Activated CD4-positive, alpha-beta T cell treated with anti-CD3 and anti-CD28 coated beads for 24 hours (primary cell): Measurements from ENCODE around the gene RIMBP2.
"Not testable (repeated sequence)": the region's sequence is repeated elsewhere in the genome, so short reads cannot be mapped to it uniquely, and the experiment has no call there.

Experiments used
- DNase-seq, 2 donors: peaks; one replicate each; pipeline ENCODE4 v3.0.0-alpha.2; 2020; ENCODE audit warnings: low read depth in 2 of 2

Gene RIMBP2

GRCh38 chr12:130658145-130658911 is 57.8 kb downstream of the RIMBP2 start:
- no peak for DNase-seq

DNA sequence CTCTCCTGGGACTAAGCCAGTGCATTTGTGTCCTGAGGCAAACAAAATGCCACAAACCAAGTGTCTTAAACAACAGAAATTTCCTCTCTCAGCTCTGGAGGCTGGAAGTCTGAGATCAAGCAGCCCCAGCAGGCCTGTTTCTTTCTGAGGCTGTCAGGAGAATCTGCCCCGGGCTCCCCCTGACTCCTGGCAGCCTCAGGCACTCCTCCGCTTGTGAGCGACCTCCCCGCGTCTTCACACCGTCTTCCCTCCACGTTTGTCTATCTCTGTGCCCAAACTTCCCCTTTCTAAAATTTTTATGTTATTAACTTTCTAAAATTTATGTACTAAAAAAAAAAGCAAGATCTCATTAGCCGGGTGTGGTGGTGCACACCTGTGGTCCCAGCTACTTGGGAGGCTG is 59.7 kb downstream of the RIMBP2 start:
- DNase-seq = no peak

DNA sequence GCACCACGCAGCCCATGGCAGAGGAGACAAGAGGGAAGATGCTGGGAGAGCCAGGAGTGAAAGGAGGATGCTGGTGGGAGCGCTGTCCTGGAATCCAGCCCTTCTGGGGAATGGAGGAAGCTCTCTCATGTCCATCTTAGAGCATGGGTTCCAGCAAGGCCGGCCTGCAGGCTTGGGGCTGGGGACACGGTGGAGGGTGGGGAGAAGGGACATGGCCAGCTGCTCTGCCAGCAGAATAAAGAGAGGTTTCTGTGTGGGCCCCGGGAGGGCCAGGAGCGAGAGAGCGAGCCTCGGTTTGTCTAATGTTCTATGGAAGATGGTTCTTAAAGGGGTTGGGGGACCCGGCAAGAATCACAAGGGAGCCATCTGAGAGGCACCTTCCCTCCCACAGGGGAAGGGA is 60.2 kb downstream of the RIMBP2 start:
- no peak for DNase-seq

GRCh38 chr12:130655010-130655409 is 61.1 kb downstream of the RIMBP2 start:
- DNase-seq = no peak

GRCh38 chr12:130651188-130651959 is 64.7 kb downstream of the RIMBP2 start:
- no peak for DNase-seq

- no peak for DNase-seq
Observed at GRCh38 chr12:130650131-130650530, 66.0 kb downstream of the RIMBP2 start.

GRCh38 chr12:130649101-130650045 is 66.7 kb downstream of the RIMBP2 start:
- no peak for DNase-seq

GRCh38 chr12:130647814-130648213 is 68.3 kb downstream of the RIMBP2 start:
- no peak for DNase-seq

DNA sequence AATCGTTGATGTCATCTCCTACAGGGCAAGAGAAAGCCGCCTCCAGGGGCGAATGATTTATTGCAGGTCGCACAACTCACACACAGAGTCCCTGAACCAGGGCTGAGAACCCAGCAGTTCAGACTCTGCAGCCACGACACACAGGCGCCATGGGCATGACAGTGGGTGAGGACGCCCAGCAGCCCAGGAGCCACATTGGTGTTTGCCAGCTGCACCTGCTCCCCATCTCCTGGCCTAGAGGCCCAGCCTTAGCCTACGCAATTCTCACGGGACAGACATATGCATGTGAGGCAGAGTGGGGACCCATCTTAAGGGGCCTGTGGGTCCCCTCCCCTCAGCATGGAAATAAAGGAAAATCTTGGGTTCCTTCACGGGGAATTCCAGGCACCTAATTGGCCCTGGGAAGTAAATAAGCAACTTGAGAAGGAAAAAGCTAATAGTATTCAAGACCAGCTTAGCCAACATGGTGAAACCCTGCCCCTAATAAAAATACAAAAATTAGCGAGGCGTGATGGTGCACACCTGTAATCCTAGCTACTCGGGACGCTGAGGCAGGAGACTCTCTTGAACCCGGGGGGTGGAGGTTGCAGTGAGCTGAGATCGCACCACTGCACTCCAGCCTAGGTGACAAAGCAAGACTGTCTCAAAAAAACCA is 69.3 kb downstream of the RIMBP2 start:
- DNase-seq = no peak

- not testable (repeated sequence) for DNase-seq
Observed at GRCh38 chr12:130646191-130646590, 69.9 kb downstream of the RIMBP2 start.

DNA sequence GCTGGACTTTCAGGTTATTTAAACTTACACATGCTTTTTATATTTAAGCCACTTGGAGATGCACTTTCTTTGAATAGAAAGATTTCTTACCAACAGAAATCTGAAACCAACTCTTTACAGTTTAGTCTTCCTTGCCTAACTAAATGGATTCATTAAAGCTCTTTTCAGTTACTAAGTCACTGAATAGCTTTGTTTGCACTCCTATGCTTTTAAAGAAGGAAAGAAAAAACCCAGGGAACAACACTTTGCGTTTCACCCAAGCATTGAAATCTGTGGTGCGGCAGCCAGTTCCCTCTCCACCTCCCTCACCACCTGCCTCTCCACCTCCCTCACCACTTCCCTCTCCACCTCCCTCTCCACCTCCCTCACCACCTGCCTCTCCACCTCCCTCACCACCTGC is 70.3 kb downstream of the RIMBP2 start:
- no peak for DNase-seq

DNA sequence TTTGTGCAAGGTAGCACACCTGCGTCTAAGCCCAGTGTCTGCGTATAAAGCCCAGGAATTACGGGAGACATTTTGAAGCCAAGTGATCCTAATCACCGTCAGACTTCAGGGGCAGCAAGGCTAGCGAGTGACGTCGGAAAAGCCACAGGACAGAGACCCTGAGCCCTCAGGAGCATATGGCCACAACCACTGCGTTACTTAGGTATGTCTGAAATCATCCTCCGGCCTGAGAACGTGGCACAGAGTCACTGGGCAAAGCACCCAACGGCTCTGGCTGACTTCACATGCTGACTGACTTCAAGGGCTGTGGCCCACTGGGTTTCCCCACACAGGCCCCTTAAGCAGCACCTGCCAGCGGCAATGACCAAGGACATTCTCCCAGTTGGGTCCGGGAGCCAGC is 71.5 kb downstream of the RIMBP2 start:
- DNase-seq = no peak

GRCh38 chr12:130644146-130644545 is 72.0 kb downstream of the RIMBP2 start:
- no peak for DNase-seq

DNA sequence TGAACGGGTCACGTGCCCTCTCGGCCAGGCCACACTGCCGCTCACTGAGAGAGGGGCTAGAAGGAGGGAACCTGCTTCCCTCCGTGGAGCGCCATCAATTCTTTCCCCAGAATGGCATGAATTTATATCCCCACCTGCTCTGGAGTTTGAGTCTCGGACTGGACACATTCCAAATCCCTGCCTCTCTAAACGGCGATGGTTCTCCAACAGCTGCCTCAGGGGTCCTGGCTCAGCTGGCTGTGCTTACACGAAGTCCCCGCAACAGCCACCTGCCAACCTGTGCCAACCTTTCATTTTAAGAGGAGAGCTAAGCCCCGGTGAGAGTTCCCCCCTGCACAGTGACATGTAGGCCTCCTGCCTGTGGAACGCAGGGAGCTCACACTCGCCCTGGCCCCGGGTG is 73.2 kb downstream of the RIMBP2 start:
- DNase-seq = no peak

- no peak for DNase-seq
Observed at GRCh38 chr12:130641533-130642184, 74.4 kb downstream of the RIMBP2 start.

DNA sequence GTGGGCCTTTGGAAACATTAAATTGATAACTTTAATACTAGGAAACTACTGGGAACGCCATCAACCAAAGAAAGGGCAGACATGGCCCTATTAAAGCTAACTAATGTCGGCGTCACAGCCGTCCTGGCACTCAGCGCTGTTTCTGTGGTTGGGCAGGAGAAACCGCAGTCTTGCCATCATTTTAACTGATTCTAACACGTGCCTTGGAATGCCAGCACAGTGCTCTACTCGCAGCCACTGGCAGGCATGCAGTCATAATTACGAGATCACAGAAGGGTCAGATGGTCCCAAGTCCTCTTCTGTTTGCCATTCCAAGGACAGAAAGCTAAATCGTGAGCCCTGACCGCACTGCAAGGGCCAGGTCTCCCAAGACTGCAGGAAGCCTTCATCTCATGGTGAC is 75.2 kb downstream of the RIMBP2 start:
- no peak for DNase-seq

- DNase-seq = no peak
Observed at GRCh38 chr12:130640496-130640895, 75.6 kb downstream of the RIMBP2 start.

DNA sequence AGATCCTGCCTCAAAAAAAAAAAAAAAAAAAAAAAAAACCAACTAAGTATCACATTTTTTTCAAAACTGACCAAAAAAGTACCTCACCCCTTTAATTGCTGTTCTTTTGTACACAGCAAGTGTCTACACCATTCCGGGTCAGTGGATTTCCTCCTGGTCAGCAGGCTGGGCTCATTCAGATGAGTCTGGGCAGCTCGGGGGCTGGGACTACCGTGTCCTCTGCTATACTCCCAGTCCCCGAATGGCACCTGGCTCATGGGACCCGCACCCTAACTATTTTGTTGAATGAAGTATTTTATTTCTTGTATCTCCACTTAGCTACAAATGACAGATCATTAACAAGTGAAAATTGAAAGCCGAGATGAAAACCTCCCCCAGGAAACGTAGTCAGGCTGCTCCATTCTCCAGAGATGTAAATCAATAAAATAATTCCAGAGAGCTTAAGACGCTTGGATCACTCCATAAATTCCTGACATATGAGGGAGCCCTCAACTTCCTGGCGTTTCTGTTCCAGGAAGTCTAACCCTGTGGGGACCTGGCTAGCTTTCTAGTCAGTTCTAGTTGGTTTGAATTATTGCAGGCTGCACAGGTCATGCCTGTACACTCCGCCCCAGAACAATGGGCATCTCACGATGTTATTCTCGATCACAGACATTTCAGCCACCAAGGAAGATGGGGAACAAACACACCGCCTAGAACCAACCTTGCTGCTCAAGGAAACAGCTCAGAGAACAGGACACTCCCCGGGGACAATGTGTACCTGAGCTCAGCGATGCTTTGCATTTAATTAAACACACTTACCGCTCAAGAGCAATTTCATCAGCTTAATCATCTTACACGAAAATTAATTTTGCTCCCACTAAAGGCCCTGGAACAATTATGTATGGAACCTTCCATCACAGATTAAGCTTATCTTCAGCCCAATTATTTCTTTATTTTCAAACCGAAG is 76.3 kb downstream of the RIMBP2 start:
- no peak for DNase-seq

DNA sequence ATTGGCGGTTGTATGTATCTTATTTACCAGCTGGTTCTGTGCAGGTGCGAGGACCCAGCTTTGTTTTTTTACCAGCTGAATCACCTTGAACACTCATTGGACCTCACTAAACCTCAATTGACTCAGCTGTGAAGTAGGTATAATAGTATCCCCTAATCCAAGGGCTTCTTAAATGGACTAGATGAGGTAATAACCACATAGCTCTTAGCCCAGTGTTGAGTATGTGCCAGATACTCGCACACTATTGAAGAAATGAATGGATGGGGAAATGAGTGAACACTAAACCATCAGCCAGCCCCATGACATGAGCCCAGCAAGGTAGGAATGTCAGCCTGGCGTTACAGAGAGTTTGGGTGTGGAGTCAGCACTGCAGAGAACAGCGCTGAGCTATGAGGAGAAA is 79.7 kb downstream of the RIMBP2 start:
- no peak for DNase-seq

DNA sequence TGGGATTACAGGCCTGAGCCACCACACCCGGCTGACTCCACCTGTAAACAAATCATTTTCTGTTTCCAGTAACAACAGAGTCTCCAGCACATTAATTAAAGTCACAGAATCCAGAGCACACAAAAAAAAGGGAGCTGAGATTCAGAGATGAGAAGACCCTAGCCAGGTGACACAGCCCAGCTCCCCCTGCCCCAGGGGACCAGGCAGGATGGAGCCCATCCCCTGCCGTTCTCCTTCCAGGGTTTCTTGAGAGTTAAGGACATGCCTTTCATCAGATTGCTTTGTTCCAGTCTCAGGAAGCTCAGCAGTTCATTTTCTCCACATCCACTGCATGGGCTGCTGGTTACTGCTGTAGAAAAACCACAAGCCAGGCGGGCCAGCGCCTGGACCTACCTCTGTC is 81.2 kb downstream of the RIMBP2 start:
- DNase-seq = no peak
